Esophagus squamous epithelium (tissue), 5 donors: ENCODE results near the gene SPINK13. TPM values are rescaled to one million over a fixed set of nuclear protein-coding genes. Genes with fewer than 3 reads are reported as not detected.
"Not testable (repeated sequence)": the region's sequence is repeated elsewhere in the genome, so short reads cannot be mapped to it uniquely, and the experiment has no call there.

Experiments used
- DNase-seq: peaks from one replicate; lab custom pipeline; 2025; lab: John Stamatoyannopoulos, UW
- H3K27ac ChIP-seq, 4 donors: fragments of 200-600 bp; sonication (generic); one replicate each; pipeline ENCODE4 v1.5.1; 2016 to 2019; ENCODE audit warnings: mild to moderate bottlenecking in 1 of 4
- H3K27me3 ChIP-seq, 4 donors: fragments of 200-600 bp; sonication (generic); 1 replicate in 3 of 4; 2 replicates in 1 of 4; pipeline versions ENCODE4 v1.5.1 to v1.6.0; 2017 to 2021; ENCODE audit warnings: antibody characterized with exemption in 1 of 4
- H3K36me3 ChIP-seq, 3 donors: fragments of 200-600 bp; sonication (generic); one replicate each; pipeline ENCODE4 v1.5.1; 2016 to 2019
- H3K4me1 ChIP-seq, 3 donors: fragments of 200-600 bp; sonication (generic); one replicate each; pipeline ENCODE4 v1.5.1; 2017 to 2019
- H3K4me3 ChIP-seq, 4 donors: fragments of 200-600 bp; sonication (generic); 1 replicate in 3 of 4; 2 replicates in 1 of 4; pipeline ENCODE4 v1.5.1; 2016 to 2019; ENCODE audit warnings: mild to moderate bottlenecking in 2 of 4, moderate library complexity in 1 of 4
- H3K9me3 ChIP-seq, 3 donors: fragments of 200-600 bp; sonication (generic); one replicate each; pipeline ENCODE4 v1.5.1; 2016 to 2019
- POLR2A ChIP-seq, 4 donors: fragments of 450-650 bp; IDR thresholded peaks; one replicate each; pipeline ENCODE4 v1.6.1; 2017; ENCODE audit warnings: antibody characterized with exemption in 4 of 4, mild to moderate bottlenecking in 4 of 4, moderate library complexity in 3 of 4
- WGBS, 2 donors: methylation state at CpG; one replicate each; pipeline ENCODE4 v1.1.5; 2018; 5-methylcytosine and 5-hydroxymethylcytosine counted together
- intact Hi-C: fragments of 100-400 bp; cut with DNase I; formaldehyde crosslinking; loops from one replicate; pipeline ENCODE4 v1.15.0; 2022
- total RNA-seq, 4 donors: library from RNA; depleted of rRNA; stranded (reverse); fragments of >200 nt; gene quantifications; one replicate each; pipeline ENCODE4 v1.1.0, GENCODE V29; 2016
- TF ChIP-seq, protein P1 (sequence below), 6 experiments: fragments of 450-650 bp in 4 of 6; fragments of 200-600 bp in 2 of 6; sonication (generic) in 2 of 6; IDR thresholded peaks; one replicate each; pipeline ENCODE4 v1.5.1; 2016 to 2019; ENCODE audit warnings: antibody characterized with exemption in 6 of 6, mild to moderate bottlenecking in 4 of 6, moderate library complexity in 4 of 6
- donor health status: DM: yes; HTN: yes; CAD: no.

Gene SPINK13
- total RNA-seq, 4 donors from 2014 or later, result not detected

DNA sequence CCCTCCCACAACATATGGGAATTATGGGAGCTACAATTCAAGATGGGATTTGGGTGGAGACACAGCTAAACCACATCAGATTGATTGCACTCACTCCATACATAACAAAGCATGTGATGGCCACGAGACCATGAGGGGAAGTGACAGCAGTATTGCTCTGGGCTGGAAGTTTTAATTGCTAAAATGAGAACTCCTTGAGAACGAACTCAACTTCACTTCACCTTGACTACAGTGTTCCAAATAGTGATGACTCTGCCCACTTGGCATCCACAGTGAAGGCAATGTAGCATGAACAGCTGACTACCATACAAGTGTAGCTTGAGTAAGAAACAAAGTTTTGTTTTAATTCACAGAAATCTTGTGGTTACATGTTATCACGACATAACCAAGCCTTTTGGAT, 42.9 kb downstream of the SPINK13 start:
- WGBS, 2 donors, result 43 to 77% methylated on average over 3 of the region's 3 CpGs
- Histone ChIP-seq H3K4me3 (no peak overlapping the region), H3K27ac (no peak overlapping the region), H3K9me3 (peaks cover 0 to 6% (median 4%) of the 10 kb centered on the region in 3 donors), H3K4me1 (peaks cover 0 to 24% (median 0%) of the 10 kb centered on the region in 3 donors), H3K36me3 (no peaks in the 10 kb centered on the region), H3K27me3 (no peaks in the 10 kb centered on the region)
- DNase-seq, result no peak
- intact Hi-C loops, result no loop called here
- TF ChIP-seq POLR2A (IDR thresholded peaks at IDR 0.05), result no peak
- TF ChIP-seq, protein P1, sequence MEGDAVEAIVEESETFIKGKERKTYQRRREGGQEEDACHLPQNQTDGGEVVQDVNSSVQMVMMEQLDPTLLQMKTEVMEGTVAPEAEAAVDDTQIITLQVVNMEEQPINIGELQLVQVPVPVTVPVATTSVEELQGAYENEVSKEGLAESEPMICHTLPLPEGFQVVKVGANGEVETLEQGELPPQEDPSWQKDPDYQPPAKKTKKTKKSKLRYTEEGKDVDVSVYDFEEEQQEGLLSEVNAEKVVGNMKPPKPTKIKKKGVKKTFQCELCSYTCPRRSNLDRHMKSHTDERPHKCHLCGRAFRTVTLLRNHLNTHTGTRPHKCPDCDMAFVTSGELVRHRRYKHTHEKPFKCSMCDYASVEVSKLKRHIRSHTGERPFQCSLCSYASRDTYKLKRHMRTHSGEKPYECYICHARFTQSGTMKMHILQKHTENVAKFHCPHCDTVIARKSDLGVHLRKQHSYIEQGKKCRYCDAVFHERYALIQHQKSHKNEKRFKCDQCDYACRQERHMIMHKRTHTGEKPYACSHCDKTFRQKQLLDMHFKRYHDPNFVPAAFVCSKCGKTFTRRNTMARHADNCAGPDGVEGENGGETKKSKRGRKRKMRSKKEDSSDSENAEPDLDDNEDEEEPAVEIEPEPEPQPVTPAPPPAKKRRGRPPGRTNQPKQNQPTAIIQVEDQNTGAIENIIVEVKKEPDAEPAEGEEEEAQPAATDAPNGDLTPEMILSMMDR (IDR thresholded peaks at IDR 0.05), result no peak

DNA sequence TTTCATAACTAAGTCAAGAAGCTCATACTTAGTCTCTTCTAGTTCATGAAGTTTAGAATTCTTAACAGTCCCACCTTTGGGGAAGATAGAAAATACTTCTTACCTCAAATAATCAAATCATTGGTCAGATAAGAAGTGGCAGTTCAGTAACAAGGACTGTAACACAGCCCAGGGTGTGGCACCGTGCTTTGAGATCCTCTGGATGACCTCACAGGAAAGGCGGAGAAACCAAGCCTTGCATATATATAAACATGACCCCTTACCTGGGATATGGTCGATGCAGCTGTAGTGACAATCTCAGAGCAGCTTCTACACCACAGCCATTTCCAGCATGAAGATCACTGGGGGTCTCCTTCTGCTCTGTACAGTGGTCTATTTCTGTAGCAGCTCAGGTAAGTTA, 43.6 kb downstream of the SPINK13 start, which contains the start of gene SPINK7:
Gene SPINK7 (plus strand): TSS at position 271 of the 400 bp plus-strand sequence. CDS start 61 bp downstream, at position 332.
- DNase-seq, result no peak
- no peak within 1 kb of the TSS for H3K4me3 ChIP-seq
- H3K27me3 ChIP-seq, result no peaks in the 10 kb centered on the region
- peak within 1 kb of the TSS in 1 of 4 donors; percentile 45 for H3K27ac ChIP-seq
- H3K36me3 ChIP-seq, result no peaks in the 10 kb centered on the region
- no peak for TF ChIP-seq POLR2A (IDR thresholded peaks at IDR 0.05)
- TF ChIP-seq, protein P1 (IDR thresholded peaks at IDR 0.05), result no peak
- WGBS, 2 donors, result 61 to 63% methylated on average over 3 of the region's 3 CpGs
- H3K9me3 ChIP-seq, result peaks cover 0 to 6% (median 4%) of the 10 kb centered on the region in 3 donors
- intact Hi-C loops, result no loop called here
- H3K4me1 ChIP-seq, result peaks cover 0 to 24% (median 0%) of the 10 kb centered on the region in 3 donors

DNA sequence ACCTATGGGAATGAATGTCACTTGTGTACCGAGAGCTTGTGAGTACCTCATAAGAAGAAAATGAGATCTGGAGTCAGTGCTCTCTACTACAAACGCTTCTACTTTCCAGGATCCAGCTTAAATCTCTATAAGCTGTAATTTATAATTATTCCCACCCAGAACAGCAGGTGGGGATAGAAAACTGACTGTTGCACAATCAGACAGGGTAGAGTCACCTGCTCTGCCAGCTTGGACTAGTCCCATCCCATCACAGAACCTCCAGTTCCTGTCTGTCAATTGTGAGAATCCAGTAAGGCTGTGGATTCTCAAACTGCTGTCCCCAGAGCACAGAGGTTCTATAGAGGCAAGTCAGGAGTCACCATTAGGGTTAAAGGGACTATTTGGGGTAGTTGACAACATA, 45.6 kb downstream of the SPINK13 start:
- peak overlapping the region in 1 of 4 donors; percentile 45 for H3K27ac ChIP-seq
- no peak for DNase-seq
- TF ChIP-seq, protein P1 (IDR thresholded peaks at IDR 0.05), result peak in 2 of 6 experiments; percentile 5 to 9
- TF ChIP-seq POLR2A (IDR thresholded peaks at IDR 0.05), result no peak
- no peaks in the 10 kb centered on the region for H3K36me3 ChIP-seq
- 69 to 85% methylated on average over 2 of the region's 2 CpGs for WGBS, 2 donors
- no peaks in the 10 kb centered on the region for H3K27me3 ChIP-seq
- peaks cover 0 to under 1% (median 0%) of the 10 kb centered on the region in 3 donors for H3K9me3 ChIP-seq
- peaks cover 0 to 24% (median 0%) of the 10 kb centered on the region in 3 donors for H3K4me1 ChIP-seq
- H3K4me3 ChIP-seq, result no peak overlapping the region
- intact Hi-C loops, result no loop called here

DNA sequence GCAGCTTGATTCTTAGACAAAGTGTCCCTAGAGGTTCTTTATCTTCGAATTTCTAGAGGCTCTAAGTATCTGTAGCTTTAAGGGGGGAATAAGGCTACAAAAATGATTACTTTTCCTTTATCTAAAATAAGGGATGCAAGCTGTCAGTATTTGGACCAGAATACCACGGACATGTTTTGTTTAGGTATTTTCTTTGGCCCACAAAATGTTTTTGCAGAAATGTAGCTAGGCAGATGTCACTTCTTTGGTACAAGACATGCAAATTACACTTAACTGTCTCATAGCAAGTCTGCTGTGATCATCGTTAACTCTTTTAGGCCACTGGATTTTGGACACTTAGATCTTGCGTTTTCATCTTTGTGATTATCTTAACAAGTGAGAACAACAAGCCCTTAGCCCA, 46.1 kb downstream of the SPINK13 start:
- H3K36me3 ChIP-seq, result no peaks in the 10 kb centered on the region
- H3K4me1 ChIP-seq, result peaks cover 0 to 21% (median 0%) of the 10 kb centered on the region in 3 donors
- intact Hi-C loops, result no loop called here
- no peak overlapping the region for H3K4me3 ChIP-seq
- 59 to 61% methylated on average over 4 of the region's 4 CpGs for WGBS, 2 donors
- no peaks in the 10 kb centered on the region for H3K9me3 ChIP-seq
- H3K27me3 ChIP-seq, result no peaks in the 10 kb centered on the region
- TF ChIP-seq POLR2A (IDR thresholded peaks at IDR 0.05), result no peak
- TF ChIP-seq, protein P1 (IDR thresholded peaks at IDR 0.05), result no peak
- DNase-seq, result no peak
- H3K27ac ChIP-seq, result peak overlapping the region in 1 of 4 donors; percentile 45

DNA sequence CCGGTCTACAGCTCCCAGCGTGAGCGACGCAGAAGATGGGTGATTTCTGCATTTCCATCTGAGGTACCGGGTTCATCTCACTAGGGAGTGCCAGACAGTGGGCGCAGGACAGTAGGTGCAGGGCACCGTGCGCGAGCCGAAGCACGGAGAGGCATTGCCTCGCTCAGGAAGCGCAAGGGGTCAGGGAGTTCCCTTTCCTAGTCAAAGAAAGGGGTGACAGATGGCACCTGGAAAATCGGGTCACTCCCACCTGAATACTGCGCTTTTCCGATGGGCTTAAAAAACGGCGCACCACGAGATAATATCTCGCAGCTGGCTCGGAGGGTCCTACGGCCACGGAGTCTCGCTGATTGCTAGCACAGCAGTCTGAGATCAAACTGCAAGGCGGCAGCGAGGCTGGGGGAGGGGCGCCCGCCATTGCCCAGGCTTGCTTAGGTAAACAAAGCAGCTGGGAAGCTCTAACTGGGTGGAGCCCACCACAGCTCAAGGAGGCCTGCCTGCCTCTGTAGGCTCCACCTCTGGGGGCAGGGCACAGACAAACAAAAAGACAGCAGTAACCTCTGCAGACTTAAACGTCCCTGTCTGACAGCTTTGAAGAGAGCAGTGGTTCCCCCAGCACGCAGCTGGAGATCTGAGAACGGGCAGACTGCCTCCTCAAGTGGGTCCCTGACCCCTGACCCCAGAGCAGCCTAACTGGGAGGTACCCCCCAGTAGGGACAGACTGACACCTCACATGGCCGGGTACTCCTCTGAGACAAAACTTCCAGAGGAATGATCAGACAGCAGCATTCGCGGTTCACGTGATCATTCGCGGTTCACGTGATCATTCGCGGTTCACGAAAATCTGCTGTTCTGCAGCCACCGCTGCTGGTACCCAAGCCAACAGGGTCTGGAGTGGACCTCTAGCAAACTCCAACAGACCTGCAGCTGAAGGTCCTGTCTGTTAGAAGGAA, 51.7 kb downstream of the SPINK13 start:
- 40 to 44% methylated on average over 19 to 21 of the region's 42 CpGs for WGBS, 2 donors
- H3K36me3 ChIP-seq, intact Hi-C loops, DNase-seq, H3K27me3 ChIP-seq, H3K9me3 ChIP-seq, H3K4me1 ChIP-seq: not testable (repeated sequence)
- H3K4me3 ChIP-seq, result peak overlapping the region in 3 of 4 donors; percentile 34 to 53 (median 42)
- H3K27ac ChIP-seq, result peak overlapping the region in 2 of 4 donors; percentile 44 to 67
